A549 (cell line): ENCODE data around the gene SLC29A2.

Experiments
- BHLHE40 ChIP-seq: IDR thresholded peaks from 2 replicates; pipeline ENCODE4 v1.6.1; 2012; ENCODE audit warnings: low read depth, low read length, inconsistent platforms
- EHMT2 ChIP-seq: fragments of 200-600 bp; sonication (generic); IDR thresholded peaks from 2 replicates; pipeline ENCODE4 v1.6.1; 2016; ENCODE audit warnings: antibody characterized with exemption, low read depth, mild to moderate bottlenecking, moderate library complexity
- EP300 ChIP-seq, 2 experiments: fragments of >200 bp; sonication (Bioruptor Twin); formaldehyde crosslinking; IDR thresholded peaks; 2 replicates in 1 of 2; 3 replicates in 1 of 2; pipeline ENCODE4 v1.6.1; 2016 to 2017
- HDAC2 ChIP-seq: fragments of 200-600 bp; sonication (generic); IDR thresholded peaks from 2 replicates; pipeline ENCODE4 v1.6.1; 2016
- HOXA7 ChIP-seq: fragments of 250-450 bp; sonication (Bioruptor Pico); IDR thresholded peaks from 2 replicates; pipeline ENCODE4 v1.5.0; 2020; ENCODE audit warnings: mild to moderate bottlenecking, moderate library complexity
- MAFK ChIP-seq: fragments of 450-650 bp; IDR thresholded peaks from 2 replicates; pipeline ENCODE4 v1.6.1; 2014; ENCODE audit not compliant: partially characterized antibody
- NR3C1 ChIP-seq: fragments of >200 bp; sonication (Bioruptor Twin); formaldehyde crosslinking; IDR thresholded peaks from 3 replicates; pipeline ENCODE4 v1.6.1; 2017
- POLR2A ChIP-seq: IDR thresholded peaks from 2 replicates; pipeline ENCODE4 v1.6.1; 2012; ENCODE audit warnings: mild to moderate bottlenecking, low read length
- RAD21 ChIP-seq, 2 experiments: fragments of >200 bp in 1 of 2; sonication (Bioruptor Twin) in 1 of 2; formaldehyde crosslinking in 1 of 2; IDR thresholded peaks in 1 of 2; conservative IDR thresholded peaks in 1 of 2; 2 replicates in 1 of 2; 3 replicates in 1 of 2; pipeline ENCODE4 v1.6.1; 2012 to 2018; ENCODE audit warnings: inconsistent platforms in 1 of 2
- RCOR1 ChIP-seq: fragments of 150-350 bp; IDR thresholded peaks from 2 replicates; pipeline ENCODE4 v1.6.1; 2014; ENCODE audit warnings: antibody characterized with exemption, low read length, low read depth
- SREBF2 ChIP-seq: fragments of 450-650 bp; IDR thresholded peaks from 2 replicates; pipeline ENCODE4 v1.6.1; 2014; ENCODE audit warnings: mild to moderate bottlenecking, moderate library complexity
- TF ChIP-seq, protein P1 (sequence below): fragments of >200 bp; sonication (Bioruptor Twin); formaldehyde crosslinking; IDR thresholded peaks from 3 replicates; pipeline ENCODE4 v1.5.1; 2016
- TF ChIP-seq, protein P2 (sequence below): IDR thresholded peaks from 2 replicates; pipeline ENCODE4 v1.6.1; 2012

DNA sequence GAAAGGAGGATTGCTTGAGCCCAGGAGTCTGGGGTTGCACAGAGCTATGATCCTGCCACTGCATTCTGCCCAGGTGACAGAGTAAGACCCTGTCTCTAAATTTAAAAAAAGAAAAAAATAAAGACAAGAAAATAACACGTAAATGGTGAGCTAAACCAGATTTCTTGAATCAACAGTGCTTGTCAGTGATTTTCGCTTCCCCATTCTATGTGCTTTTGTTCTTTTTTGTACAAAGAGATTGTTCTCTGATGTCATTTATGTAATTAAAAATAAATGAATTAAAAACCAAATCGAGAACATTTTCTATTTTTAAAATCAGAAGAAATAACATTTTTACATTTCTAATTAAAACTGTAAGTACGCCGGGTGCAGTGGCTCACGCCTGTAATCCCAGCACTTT lies 19.8 kb upstream of the SLC29A2 start:
- TF ChIP-seq POLR2A (no peak), RCOR1 (no peak), RAD21 (conservative IDR thresholded peaks at IDR 0.05 in 1 of 2, IDR thresholded peaks at IDR 0.05 in 1 of 2) (no peak), EHMT2 (no peak), SREBF2 (no peak), HOXA7 (no peak), MAFK (no peak), BHLHE40 (no peak), HDAC2 (no peak), NR3C1 (no peak), EP300 (IDR thresholded peaks at IDR 0.05) (no peak)
- TF ChIP-seq, protein P1, sequence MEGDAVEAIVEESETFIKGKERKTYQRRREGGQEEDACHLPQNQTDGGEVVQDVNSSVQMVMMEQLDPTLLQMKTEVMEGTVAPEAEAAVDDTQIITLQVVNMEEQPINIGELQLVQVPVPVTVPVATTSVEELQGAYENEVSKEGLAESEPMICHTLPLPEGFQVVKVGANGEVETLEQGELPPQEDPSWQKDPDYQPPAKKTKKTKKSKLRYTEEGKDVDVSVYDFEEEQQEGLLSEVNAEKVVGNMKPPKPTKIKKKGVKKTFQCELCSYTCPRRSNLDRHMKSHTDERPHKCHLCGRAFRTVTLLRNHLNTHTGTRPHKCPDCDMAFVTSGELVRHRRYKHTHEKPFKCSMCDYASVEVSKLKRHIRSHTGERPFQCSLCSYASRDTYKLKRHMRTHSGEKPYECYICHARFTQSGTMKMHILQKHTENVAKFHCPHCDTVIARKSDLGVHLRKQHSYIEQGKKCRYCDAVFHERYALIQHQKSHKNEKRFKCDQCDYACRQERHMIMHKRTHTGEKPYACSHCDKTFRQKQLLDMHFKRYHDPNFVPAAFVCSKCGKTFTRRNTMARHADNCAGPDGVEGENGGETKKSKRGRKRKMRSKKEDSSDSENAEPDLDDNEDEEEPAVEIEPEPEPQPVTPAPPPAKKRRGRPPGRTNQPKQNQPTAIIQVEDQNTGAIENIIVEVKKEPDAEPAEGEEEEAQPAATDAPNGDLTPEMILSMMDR, result no peak
- TF ChIP-seq, protein P2, sequence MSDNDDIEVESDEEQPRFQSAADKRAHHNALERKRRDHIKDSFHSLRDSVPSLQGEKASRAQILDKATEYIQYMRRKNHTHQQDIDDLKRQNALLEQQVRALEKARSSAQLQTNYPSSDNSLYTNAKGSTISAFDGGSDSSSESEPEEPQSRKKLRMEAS, result no peak
